Adrenal gland (tissue), 12 donors: ENCODE measurements around the gene CEP89. TPM values are rescaled to one million over a fixed set of nuclear protein-coding genes. Genes with fewer than 3 reads are reported as not detected.
"Not testable (repeated sequence)": the region's sequence is repeated elsewhere in the genome, so short reads cannot be mapped to it uniquely, and the experiment has no call there.

Experiments
- DNase-seq, 7 donors: peaks; one replicate each; pipeline ENCODE4 v3.0.0-alpha.2; 2019 to 2020
- H3K27ac ChIP-seq, 5 donors: fragments of 200-600 bp; sonication (generic) in 4 of 5; 1 replicate in 3 of 5; 2 replicates in 2 of 5; pipeline versions ENCODE4 v1.5.1 to v1.8.0; 2016 to 2020; ENCODE audit warnings: mild to moderate bottlenecking in 1 of 5
- H3K27me3 ChIP-seq: fragments of 200-600 bp; 2 replicates; pipeline ENCODE4 v1.8.0; 2021
- H3K36me3 ChIP-seq, 2 donors: fragments of 200-600 bp; replicated peaks in 1 of 2; 1 replicate in 1 of 2; 2 replicates in 1 of 2; pipeline versions ENCODE4 v1.5.1 to v1.8.0; 2018 to 2022
- H3K4me1 ChIP-seq, 2 donors: fragments of 200-600 bp; replicated peaks in 1 of 2; 1 replicate in 1 of 2; 2 replicates in 1 of 2; pipeline versions ENCODE4 v1.5.1 to v1.8.0; 2018 to 2021
- H3K4me3 ChIP-seq, 4 donors: fragments of 200-600 bp; sonication (generic) in 3 of 4; one replicate each; pipeline ENCODE4 v1.5.1; 2016 to 2018
- H3K9me3 ChIP-seq, 3 donors: fragments of 200-600 bp; sonication (generic) in 1 of 3; replicated peaks in 1 of 3; 1 replicate in 2 of 3; 2 replicates in 1 of 3; pipeline versions ENCODE4 v1.5.1 to v1.8.0; 2016 to 2021
- CTCF ChIP-seq, 6 experiments: fragments of 450-650 bp in 4 of 6; fragments of 200-600 bp in 2 of 6; sonication (generic) in 1 of 6; IDR thresholded peaks; 1 replicate in 5 of 6; 2 replicates in 1 of 6; pipeline versions ENCODE4 v1.5.1 to v1.8.0; 2016 to 2021; ENCODE audit warnings: antibody characterized with exemption in 6 of 6, mild to moderate bottlenecking in 2 of 6, moderate library complexity in 1 of 6
- POLR2A ChIP-seq, 2 donors: fragments of 450-650 bp; IDR thresholded peaks; one replicate each; pipeline ENCODE4 v1.6.1; 2017; ENCODE audit warnings: antibody characterized with exemption in 2 of 2, mild to moderate bottlenecking in 2 of 2, moderate library complexity in 1 of 2
- WGBS, 4 donors: extraction: QIAGEN DNeasy Blood & Tissue Kit in 2 of 4; methylation state at CpG; one replicate each; pipeline versions ENCODE4 v1.1.5 to v1.1.7; 2013 to 2017; 5-methylcytosine and 5-hydroxymethylcytosine counted together
- intact Hi-C, 2 donors: fragments of 100-400 bp; cut with DNase I; formaldehyde crosslinking; loops; one replicate each; pipeline versions ENCODE4 v1.14.1 to v1.15.0; 2022 to 2023
- polyA plus RNA-seq, 3 donors: library from polyadenylated mRNA; stranded (reverse); fragments of 200-250 nt in 2 of 3; fragments of 350-450 nt in 1 of 3; fragmentation: Illumina TruSeq in 1 of 3; extraction: RNeasy Lipid Tissue Mini Kit (QIAGEN cat#74804) in 1 of 3; gene quantifications; one replicate each; pipeline ENCODE4 v1.2.3, GENCODE V29; 2013 to 2014
- total RNA-seq, 9 donors: library from RNA; depleted of rRNA in 4 of 9; stranded (reverse); fragments of >200 nt in 4 of 9; fragments of 120-200 nt in 1 of 9; fragmentation: NEBNext Ultra II Directional in 1 of 9; extraction: Animal tissue kit (Norgen Biotek cat#: 25700) in 1 of 9; gene quantifications; one replicate each; pipeline versions ENCODE4 v1.1.0 to v1.2.4, GENCODE V29; 2013 to 2023
- donor health status: healthy with polysubstance abuse.
- donor health status: Bipolar disorder and iron deficiency.
- donor health status: DM: yes; HTN: yes; CAD: no.
- donor health status: DM: no; HTN: no; CAD: no.
- donor health status: DM: no; HTN: no; CAD: no.
- donor health status: DM: yes; HTN: yes; CAD: no.

CEP89 gene
- total and polyA plus RNA-seq, 12 donors = 9.2 to 20.1 (median 13.9) TPM

DNA sequence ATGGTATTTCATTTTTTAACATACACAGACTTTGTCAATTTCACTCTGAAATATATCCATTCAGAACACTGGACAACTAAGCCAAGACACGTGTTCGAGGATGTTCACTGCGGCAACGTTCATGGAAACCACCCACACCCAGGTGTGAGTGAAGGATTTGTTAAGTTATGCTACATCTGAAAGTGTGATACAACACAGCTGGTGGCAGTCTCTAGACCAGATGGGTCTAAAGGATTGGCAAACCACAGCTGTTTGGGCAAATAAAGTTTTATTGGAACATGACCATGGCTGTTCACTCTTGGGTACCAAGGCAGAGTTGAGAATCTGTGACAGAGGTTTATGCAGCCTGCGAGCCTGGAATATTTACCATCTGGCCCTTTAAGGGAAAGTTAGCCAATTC, 114.2 kb downstream of the CEP89 start:
- H3K9me3 ChIP-seq = no peaks in the 10 kb centered on the region
- DNase-seq = no peak
- TF ChIP-seq POLR2A (IDR thresholded peaks at IDR 0.05) = no peak
- WGBS, 4 donors = 92 to 98% (median 95%) methylated on average over 5 of the region's 5 CpGs
- no peak overlapping the region for H3K4me3 ChIP-seq
- H3K4me1 ChIP-seq = no peaks in the 10 kb centered on the region
- H3K27ac ChIP-seq = no peak overlapping the region
- no peaks in the 10 kb centered on the region for H3K36me3 ChIP-seq
- H3K27me3 ChIP-seq = no peaks in the 10 kb centered on the region
- intact Hi-C loops = no loop called here

DNA sequence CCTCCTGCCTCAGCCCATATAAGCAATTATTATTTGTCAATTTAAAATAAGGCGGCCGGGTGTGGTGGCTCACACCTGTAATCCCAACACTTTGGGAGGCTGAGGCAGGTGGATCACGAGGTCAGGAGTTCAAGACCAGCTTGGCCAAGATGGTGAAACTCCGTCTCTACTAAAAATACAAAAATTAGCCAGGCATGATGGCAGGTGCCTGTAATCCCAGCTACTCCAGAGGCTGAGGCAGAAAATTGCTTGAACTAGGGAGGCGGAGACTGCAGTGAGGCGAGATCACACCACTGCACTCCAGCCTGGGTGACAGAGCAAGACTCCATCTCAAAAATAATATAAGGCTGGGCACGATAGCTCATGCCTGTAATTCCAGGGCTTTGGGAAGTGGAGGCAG, 114.9 kb downstream of the CEP89 start:
- DNase-seq, intact Hi-C loops, H3K36me3 ChIP-seq, H3K4me1 ChIP-seq, H3K27me3 ChIP-seq, H3K4me3 ChIP-seq, H3K27ac ChIP-seq, H3K9me3 ChIP-seq: not testable (repeated sequence)
- WGBS, 4 donors = 90 to 95% (median 93%) methylated on average over 7 of the region's 7 CpGs

DNA sequence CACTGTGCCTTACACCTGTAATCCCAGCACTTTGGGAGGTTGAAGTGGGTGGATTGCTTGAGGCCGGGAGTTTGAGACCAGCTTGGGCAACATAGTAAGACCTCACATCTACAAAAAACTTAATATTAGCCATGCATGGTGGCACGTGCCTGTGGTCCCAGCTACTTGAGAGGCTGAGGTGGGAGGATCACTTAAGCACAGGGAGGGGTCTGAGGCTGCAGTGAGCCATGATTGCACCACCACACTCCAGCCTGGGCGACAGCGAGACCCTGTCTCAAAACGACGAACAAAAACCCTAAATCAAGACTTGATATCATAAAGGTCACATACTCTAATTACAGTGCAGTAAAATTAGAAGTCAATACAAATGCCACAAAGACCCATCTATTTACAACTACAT, 119.5 kb downstream of the CEP89 start:
- intact Hi-C loops = no loop called here
- H3K9me3 ChIP-seq = no peaks in the 10 kb centered on the region
- no peaks in the 10 kb centered on the region for H3K27me3 ChIP-seq
- H3K36me3 ChIP-seq = no peaks in the 10 kb centered on the region
- no peak overlapping the region for H3K4me3 ChIP-seq
- TF ChIP-seq POLR2A (IDR thresholded peaks at IDR 0.05) (no peak), CTCF (IDR thresholded peaks at IDR 0.05) (no peak)
- no peak for DNase-seq
- no peak overlapping the region for H3K27ac ChIP-seq
- WGBS, 4 donors = 79 to 85% (median 84%) methylated on average over 6 of the region's 6 CpGs
- no peaks in the 10 kb centered on the region for H3K4me1 ChIP-seq

GRCh38 chr19:32848035-32848434, 123.7 kb downstream of the CEP89 start:
- no CpG with 5 or more reads among the region's 2 CpGs for WGBS, 4 donors
- H3K36me3 ChIP-seq, H3K9me3 ChIP-seq, DNase-seq, H3K27ac ChIP-seq, H3K27me3 ChIP-seq, intact Hi-C loops, H3K4me1 ChIP-seq, H3K4me3 ChIP-seq: not testable (repeated sequence)

GRCh38 chr19:32843716-32844245, 128.0 kb downstream of the CEP89 start:
- Histone ChIP-seq H3K27ac (no peak overlapping the region), H3K27me3 (no peaks in the 10 kb centered on the region), H3K4me1 (no peaks in the 10 kb centered on the region), H3K4me3 (no peak overlapping the region), H3K9me3 (no peaks in the 10 kb centered on the region), H3K36me3 (no peaks in the 10 kb centered on the region)
- 92 to 96% (median 93%) methylated on average over 14 to 19 of the region's 19 CpGs for WGBS, 4 donors
- DNase-seq = no peak
- intact Hi-C loops = no loop called here
- TF ChIP-seq CTCF (IDR thresholded peaks at IDR 0.05) (no peak), POLR2A (IDR thresholded peaks at IDR 0.05) (no peak)

- Histone ChIP-seq H3K36me3 (no peaks in the 10 kb centered on the region), H3K4me3 (no peak overlapping the region), H3K4me1 (no peaks in the 10 kb centered on the region), H3K27ac (no peak overlapping the region), H3K27me3 (no peaks in the 10 kb centered on the region), H3K9me3 (no peaks in the 10 kb centered on the region)
- TF ChIP-seq POLR2A (IDR thresholded peaks at IDR 0.05) (no peak), CTCF (IDR thresholded peaks at IDR 0.05) (no peak)
- 71 to 83% (median 77%) methylated on average over 8 of the region's 8 CpGs for WGBS, 4 donors
- intact Hi-C loops = no loop called here
- no peak for DNase-seq
These were observed 129.7 kb downstream of the CEP89 start for GRCh38 chr19:32842061-32842460.
